CMK (cell line): ENCODE measurements around the gene PLCB4.

ENCODE experiments used
- DNase-seq: peaks from one replicate; pipeline ENCODE4 v3.0.0-alpha.2; 2010; ENCODE audit warnings: low read depth

PLCB4 gene

DNA sequence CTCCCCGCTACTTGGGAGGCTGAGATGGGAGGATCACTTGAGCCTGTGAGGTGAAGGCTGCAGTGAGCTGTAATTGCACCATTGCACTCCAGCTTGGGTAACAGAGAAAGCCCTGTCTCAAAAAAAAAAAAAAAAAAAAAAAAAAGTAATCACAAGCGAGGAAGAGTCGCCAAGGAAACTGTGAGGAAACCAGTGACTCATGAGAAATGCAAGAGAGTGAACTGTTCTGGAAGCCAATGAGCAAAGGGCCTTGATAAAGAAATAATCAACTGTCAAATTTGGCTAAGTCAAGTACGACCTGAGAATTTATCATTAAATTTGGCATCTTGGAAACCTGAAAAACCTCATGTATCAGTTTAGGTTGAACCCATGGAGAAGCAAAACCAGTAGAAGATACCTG is 429.4 kb downstream of the PLCB4 start:
- no peak for DNase-seq

DNA sequence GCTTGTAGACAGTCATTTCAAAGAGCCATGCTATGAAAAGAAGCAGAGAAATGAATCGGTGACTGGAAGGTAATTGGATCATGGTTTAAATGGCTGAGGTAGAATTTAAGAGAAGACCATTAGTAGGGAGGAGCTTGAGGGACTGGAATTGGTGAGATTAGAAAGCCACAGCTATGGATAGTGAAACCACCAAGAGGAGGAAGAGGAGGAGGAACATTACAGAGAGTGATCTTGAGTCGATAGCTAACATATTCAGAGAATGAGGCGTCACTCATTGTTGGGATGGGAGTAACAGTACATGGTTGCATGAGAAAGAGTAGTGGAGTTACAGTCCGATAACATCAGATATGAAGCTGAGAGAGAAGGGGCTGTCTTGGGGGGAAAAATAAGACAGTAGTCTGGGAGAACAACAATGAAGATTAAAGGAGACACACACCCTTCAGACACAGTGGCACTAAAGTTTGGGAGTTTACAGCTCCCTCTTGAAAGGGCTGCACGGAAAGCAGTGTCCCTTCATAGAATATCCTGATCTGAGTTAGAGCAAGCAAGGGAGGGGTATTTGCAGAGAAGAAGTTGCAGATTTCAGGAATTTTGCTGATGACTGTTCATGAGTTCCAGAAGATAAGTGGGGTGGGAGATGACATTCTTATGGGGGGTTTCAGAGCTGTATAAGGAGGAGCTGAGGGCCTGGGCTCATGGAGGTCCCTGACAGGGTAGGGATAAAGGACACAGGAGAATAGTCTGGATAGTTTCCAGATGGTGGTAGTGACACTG is 430.4 kb downstream of the PLCB4 start:
- no peak for DNase-seq

DNA sequence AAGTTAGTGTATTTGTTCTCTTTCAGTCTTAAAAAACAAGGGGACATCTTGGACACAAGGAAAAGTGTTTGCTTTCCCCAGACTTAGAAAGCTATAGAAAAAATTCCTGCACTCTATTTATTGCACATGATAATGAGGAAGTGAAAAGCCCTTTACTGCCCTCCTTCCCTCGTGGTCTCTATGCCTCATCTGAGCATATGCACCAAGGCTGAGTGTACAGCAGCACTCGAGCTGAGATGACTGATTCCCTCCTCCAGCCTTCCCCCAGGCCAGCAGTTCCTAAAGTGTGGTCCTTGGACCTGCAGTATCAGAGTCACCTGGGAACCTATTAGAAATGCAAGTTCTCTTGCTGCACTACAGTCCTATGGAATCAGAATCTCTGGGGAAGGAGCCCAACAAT is 431.2 kb downstream of the PLCB4 start:
- DNase-seq, result no peak

DNA sequence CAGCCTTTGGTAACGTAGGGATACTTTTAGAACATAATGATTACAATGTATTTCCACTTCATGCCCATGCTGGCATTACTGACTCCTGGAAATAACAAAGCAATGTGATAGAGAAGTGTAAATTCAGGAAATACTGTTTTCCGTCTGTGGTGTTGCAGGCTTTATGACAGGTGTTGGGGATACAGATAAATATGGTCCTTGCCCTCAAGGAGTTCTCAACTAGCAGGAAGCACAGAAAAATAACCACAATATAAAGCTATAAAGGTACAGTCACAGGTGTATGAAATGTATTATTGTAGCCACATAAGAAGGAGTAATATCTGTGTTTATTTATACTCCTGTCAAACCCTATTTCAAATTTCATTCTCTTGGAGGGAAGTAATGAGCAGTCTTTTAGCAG is 432.6 kb downstream of the PLCB4 start:
- no peak for DNase-seq

DNA sequence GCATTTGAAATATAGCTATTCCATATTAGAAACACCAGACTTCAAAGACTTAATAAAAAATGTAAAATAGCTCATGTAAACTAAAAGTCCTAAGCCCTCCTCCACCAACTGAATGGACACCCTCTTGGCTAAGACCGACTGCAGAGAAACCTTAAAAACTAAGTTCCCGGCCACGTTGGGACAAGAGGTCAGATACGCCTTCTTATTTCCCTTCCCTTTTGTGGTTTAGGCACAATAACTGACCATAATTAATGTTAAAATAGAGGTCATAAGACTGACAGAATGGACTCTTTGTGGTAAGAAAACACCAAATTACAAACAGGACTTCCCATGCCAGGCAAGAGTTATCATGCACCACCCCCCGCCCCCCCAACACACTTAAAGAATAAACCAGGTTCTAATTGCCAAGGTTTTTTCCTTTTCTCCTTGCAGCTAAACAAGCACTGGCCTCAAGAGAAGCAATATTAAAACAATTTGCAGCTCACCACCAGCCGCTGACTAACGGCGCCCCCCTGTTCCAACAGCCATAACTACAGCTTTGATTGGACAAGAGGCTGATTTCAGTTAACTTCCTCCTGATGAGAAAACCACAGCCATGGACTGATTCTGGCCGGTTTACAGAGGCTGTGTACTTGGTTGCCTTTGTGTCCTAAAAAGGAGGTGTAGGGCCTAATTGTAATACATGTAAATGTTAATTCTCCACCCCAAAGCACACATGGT is 434.8 kb downstream of the PLCB4 start:
- DNase-seq, result no peak

DNA sequence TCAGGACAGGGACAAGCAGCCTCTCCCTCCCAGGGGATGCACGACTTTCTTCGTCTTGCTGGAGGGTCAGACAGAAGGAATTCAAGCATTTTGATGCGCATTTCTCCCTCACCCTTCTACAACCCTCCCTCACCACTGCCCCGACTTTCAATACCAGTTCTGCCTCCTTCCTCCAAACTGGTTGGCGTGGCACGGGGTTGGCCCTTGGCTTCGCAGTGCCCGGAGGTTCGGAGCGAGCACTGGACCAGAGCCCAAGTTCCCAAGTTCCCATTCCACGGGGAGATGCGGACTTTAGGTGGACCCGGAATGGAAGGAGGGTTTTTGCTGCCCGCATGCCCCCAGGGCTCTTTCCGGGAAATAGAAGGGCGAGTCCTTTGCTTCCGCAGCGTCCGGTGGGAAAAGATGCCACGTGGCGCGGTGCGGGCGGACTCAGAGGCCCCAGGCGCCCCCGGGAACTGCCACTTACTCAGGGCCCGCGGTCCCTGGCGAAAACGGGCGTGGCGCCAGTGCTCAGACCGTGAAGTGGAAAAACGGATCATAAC is 437.5 kb downstream of the PLCB4 start:
- no peak for DNase-seq

DNA sequence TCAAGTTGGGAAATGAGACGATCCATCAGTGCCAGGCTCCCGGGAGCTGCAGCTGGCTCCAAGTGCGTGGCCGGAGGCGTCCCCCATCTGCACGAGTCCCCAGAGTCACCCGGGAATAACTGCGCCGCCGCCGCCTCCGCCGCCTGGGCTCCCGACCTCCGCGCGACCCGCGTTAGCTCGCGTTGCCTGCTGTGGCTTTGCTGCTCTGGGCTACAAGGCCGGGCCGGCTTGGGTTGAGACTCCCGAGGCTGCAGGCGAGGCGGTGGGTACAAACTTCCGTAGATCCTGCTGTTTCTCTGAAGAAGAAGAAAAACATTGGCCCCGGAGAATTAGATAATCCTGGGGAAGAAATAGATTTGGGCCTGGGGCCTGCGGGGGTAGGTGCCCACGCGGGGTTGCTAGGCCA is 438.1 kb downstream of the PLCB4 start:
- no peak for DNase-seq

DNA sequence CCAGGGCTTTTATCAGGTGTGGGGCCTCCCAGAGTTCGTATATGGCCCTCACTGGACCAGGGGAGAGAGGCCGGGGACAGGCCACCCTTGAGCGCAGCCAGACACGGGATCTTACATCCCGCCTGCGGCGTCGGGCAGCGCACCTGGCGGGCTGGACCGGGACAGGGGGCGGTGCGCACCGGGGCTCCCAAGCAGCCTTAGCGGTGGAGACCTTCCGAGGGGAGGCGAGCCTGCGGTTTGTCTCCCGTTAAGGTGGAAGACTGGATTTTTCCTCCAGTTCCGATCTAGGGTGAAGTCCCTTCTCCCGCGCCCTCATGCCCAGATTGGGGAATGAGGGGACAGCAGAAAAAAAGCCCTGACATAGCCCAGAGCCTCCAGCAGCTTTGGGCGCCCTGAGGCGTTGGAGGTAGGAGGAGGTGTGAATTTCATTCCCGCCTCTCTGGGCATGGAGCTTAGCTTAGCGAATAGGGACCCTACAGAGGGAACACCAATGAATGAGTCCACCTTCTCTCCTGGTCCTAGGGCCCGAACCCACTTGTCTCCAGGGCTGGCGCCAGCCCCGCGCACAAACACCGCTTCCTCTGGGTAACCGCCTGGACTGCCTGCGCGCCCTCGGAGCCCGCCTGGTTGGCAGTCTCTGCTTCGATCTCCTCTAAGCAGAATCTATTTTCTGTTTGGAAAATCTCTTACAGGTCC is 438.8 kb downstream of the PLCB4 start:
- DNase-seq, result no peak

DNA sequence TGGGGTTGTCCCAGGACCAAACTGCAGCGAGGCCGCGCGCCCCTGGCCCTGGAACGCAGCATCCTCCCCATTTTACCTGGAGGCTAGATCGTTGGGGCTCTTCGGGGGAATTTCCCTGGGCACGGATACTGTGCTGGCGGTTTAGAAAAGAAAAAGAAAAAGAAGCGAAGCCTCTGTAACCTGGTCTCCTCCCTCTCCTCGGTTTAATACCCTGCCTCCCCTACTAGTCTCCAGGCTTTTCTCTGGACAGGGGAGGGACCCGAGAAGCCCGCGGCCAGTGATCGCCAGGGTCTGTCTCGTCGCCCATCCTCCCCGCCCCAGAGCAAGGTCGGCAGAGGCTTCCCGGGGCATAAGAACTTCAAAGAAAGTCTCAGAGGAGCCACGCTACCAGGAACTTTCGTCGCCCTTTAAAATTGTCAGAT is 439.4 kb downstream of the PLCB4 start:
- no peak for DNase-seq

DNA sequence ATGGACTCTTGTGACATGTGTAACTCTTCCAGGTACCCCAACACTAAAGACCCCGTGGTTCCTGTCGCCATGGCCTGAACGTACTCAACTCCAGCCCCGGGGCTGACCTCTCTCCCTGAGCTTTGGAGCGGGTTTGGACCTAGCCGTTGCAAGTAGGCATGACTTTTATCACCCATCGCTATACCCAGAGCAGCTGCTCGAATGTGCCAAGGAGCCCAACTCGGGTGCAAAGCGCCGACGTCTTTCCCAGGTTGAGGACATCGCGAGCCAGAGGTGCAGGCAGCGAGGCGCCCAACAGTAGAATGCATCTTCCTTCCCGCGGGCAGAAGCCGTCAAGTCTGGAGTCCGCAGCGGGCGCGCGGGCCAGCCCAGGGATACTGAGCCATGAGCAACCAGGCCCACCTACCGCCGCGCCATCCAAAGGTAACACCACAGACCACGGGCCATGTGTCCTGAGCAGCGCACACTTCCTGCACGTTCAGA is 439.9 kb downstream of the PLCB4 start:
- DNase-seq, result no peak

DNA sequence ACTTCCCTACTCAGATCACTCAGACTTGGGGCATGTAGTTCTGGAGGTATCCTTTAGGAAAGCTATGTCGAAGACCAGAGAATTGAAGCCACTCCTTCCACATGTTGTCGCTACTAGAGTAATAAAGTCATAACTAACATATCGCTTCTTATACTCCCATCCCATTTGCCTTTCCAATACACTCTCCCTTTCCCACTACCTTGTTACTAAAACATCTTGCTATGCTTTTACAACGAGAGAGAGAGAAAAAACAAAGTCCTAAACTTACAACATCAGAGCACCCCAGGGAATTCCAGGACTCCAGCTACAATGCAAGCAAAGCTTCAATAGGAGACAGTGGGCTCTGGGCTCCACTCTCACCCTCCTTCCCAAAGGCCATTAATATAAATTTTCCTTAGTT is 440.4 kb downstream of the PLCB4 start:
- no peak for DNase-seq

DNA sequence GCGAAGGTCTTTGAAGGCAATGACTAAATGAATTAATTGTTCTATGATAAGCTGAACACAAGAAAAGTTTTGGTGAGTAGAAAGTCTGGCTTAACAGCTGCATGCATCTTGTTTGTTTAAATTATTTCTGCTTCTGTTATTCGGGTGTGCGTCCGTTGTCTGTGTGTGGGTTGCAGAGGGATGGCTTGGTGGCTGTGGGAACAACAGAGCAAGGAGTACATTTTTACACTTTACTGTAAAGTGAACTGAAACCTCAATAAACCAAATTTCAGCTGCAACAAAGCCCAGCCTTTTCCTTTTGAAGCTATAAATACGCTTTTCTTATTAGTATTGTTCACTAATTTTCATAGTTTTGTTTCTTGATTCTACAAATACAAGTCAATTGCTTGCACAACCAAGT is 442.0 kb downstream of the PLCB4 start:
- DNase-seq, result no peak

DNA sequence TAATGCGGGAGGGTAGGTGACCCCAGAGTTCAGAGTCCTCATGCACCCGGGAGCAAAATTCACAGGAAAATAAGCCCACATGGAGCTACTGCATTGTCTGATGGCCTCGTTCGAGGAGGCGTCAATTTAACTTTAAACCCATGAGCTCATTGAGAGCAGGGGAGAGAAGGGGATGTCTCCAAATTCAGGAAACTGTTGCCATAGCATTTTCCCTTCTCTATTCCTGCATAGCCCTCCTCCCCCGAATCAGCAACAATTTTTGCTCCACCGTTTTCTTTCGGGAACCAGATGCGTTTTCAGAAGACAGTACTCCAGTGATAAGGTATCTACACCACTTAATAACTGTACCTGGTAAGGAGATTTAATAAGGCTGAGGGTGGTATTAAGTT is 445.2 kb downstream of the PLCB4 start:
- no peak for DNase-seq

DNA sequence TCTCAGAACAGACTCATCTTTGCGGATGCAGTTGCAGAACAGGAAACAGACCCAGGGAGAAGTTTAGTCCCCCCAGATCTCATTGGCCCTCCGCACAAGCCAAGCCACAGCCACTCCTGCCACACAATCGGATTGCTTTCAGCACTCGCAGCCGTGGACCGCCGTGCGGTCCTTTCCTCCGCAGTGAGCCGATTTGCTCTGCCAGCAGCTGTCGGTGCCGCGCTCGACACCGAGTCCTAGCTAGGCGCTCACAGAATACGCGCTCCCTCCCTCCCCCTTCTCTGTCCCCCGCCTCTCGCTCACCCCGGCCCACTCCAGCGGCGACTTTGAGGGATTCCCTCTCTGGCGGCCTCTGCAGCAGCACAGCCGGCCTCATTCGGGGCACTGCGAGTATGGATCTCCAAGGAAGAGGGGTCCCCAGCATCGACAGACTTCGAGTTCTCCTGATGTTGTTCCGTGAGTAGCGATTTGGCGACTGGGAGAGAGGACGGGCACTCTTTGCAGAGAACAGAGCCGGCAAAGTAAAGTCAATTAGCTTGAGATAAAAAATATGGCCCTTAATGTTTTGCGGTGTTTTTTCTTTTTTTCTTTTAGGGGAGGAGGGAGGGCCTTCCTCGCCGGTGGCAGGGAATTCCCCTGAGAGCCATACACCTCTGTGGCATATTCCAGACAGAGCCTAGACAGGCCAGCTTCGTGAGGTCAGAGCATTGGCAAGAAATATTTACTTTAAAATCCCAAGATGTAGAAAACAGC is 445.8 kb downstream of the PLCB4 start, which contains the start of gene LAMP5:
TSS of gene LAMP5 (plus strand) at position 130 of the 753 bp plus-strand sequence. CDS start at position 393, 263 bp downstream.
- DNase-seq, result no peak

DNA sequence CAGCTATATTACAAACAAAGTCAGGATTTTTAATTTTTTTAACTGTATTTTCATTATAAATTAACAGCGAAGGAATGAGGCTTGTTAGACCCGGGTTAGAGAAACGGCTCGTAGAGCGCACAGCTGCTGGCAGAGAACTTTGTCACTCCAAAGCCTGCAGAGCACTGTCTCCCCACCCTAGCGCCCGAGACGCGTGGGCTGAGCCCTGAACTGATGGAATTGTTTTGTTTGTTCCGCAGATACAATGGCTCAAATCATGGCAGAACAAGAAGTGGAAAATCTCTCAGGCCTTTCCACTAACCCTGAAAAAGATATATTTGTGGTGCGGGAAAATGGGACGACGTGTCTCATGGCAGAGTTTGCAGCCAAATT is 446.3 kb downstream of the PLCB4 start:
- no peak for DNase-seq

DNA sequence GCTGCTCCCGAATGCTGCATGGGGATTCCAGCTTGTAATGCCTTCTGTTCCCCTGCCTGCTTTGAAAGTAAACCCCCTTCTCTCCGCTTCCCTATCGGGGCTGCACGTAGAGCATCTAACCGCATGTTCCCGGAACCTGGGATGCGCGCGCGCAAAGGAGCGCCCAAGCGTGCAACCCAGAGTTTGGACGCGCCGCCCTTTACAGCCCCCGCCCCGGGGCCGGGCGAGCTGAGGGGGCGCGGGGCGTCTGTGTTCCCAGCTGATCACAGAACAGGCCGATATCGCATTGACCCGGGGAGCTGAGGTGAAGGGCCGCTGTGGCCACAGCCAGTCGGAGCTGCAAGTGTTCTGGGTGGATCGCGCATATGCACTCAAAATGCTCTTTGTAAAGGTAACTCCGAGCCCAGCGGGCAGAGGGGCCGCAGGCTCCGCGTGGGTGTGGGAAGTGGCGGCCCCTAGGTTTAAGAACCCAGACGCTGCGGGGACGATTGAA is 446.9 kb downstream of the PLCB4 start:
- DNase-seq, result no peak

DNA sequence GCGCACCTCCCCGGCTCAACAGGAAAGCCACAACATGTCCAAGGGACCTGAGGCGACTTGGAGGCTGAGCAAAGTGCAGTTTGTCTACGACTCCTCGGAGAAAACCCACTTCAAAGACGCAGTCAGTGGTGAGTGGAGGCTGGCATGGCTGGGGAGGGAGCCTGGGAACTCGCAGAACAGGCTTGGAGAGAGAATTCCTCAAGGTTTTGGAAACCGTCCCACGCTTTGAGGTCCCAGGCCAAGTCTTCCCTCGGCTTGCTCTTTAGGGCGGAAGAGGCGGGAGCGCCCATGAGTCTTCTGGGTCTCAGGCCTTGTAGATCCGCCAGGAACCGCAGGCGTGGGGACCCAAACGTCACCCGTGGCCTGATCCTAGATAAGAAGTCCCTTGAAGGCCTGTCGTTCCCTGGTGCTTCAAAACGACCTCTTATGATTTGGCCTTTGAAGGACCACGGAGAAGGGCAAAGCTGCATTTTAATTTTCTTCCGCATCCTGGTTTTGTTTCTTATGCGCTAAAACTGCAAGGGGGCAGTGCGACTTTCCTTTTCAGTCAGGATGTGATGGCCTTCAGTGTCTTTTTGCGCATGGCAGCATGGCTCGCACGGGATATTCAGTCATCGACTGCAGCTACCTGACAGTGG is 447.5 kb downstream of the PLCB4 start:
- DNase-seq, result no peak

DNA sequence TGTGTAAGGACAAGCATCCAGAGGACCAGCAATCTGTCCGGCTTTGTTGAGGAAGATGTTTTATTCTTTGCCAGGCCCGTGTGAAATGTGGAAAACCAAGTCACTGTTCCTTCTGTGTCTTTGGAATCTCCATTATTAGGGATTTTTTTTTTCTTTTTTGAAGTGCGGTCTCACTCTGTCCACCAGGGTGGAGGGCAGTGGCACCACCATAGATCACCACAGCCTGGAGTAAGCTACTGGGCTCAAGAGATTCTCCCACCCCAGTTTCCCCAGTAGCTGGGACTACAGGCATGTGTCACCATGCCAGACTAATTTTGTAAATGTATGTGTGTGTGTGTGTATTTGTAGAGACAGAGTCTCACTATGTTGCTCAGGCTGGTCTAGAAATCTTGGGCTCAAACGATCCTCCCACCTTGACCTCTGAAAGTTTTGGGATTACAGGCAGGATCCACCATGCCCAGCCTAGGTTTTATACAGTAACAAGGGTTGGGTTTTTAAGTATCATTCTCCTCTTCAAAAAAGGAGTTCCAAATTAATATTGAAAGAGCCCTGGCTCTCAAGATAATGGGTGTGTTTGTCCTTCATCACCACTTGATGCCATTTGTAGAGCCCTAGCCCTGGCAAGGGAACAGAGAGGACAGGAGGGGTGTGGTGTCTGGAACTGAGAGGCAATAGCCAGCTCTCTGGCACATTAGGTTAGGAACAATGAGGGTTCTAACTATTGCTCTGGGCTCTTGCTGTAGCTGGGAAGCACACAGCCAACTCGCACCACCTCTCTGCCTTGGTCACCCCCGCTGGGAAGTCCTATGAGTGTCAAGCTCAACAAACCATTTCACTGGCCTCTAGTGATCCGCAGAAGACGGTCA is 448.6 kb downstream of the PLCB4 start:
- no peak for DNase-seq

DNA sequence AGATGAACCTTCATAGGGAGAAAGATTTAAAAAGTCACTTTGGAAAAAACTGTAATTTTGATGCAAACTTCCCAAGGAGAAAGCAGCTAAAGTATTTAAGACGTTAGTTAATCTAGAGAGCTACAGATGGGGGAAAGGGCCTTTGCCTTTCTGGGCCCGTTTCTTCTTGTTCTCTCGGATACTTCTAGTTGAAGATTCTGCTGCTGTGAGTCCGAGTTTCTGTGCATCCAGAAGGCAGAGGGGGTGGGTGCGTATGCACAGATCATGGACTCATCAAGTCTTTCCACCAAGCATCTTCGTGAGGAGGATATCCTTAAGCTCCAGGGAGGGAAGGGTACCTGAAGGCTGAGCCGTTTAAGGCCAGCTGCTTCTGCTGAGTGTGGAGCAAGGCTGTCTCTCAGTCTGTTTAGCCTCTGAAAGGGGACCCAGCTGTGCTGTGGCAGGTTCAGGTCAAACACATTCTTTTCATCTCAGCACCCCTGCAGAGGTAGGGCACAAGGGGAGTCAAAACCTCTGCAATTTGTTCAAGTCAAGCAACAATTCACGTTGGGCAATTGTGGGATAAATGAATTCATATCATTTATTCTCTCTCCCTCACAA is 449.8 kb downstream of the PLCB4 start:
- DNase-seq, result no peak

DNA sequence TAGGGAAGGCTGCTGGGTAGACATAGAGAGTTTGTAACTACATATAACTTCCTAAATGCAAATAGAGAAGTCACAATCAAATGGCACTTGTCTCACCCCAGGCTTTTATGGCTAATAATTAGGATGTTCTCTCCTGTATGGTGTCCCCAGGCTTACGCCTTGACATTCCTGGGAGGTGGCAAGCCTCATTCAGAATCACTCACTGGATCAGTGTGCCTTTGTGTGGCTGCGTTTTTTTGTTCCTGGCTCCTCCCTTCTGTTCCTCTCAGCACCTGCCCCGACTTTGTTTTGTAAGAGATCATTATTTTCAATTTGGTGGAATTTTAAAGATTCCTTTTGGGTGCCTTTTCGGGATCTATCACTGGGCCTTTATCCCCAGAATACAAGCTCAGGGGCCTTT is 451.2 kb downstream of the PLCB4 start:
- DNase-seq, result no peak
